Stimulated activated CD8-positive, alpha-beta memory T cell treated with anti-CD3 and anti-CD28 coated beads, Interleukin-7, amount 100 ng/mL, for 4 hours (primary cell): ENCODE data around the gene PPFIA1.
"Not testable (repeated sequence)": the region's sequence is repeated elsewhere in the genome, so short reads cannot be mapped to it uniquely, and the experiment has no call there.

ENCODE experiments used
- DNase-seq, 2 donors: peaks; one replicate each; pipeline ENCODE4 v3.0.0-alpha.2; 2020; ENCODE audit warnings: low read depth in 2 of 2

The PPFIA1 gene

GRCh38 chr11:70358753-70359152 is 88.3 kb downstream of the PPFIA1 start:
- DNase-seq: no peak

- no peak for DNase-seq
Measured at GRCh38 chr11:70359451-70360205, 89.1 kb downstream of the PPFIA1 start.

- DNase-seq: no peak
Measured at GRCh38 chr11:70360211-70360610, 89.7 kb downstream of the PPFIA1 start.

GRCh38 chr11:70364178-70364577 is 93.7 kb downstream of the PPFIA1 start:
- DNase-seq: no peak

- DNase-seq: peak; percentile 67 to 75
Measured at GRCh38 chr11:70364745-70365543, 94.5 kb downstream of the PPFIA1 start.

- DNase-seq: no peak
Measured at GRCh38 chr11:70365544-70365927, 95.0 kb downstream of the PPFIA1 start.

- DNase-seq: no peak
Measured at GRCh38 chr11:70367071-70367470, 96.6 kb downstream of the PPFIA1 start.

GRCh38 chr11:70368961-70369360 is 98.5 kb downstream of the PPFIA1 start:
- DNase-seq: no peak

GRCh38 chr11:70371241-70371640 is 100.8 kb downstream of the PPFIA1 start:
- no peak for DNase-seq

- no peak for DNase-seq
Measured at GRCh38 chr11:70372076-70372475, 101.6 kb downstream of the PPFIA1 start.

GRCh38 chr11:70376621-70377020 is 106.1 kb downstream of the PPFIA1 start:
- no peak for DNase-seq

- no peak for DNase-seq
Measured at GRCh38 chr11:70377645-70378044, 107.2 kb downstream of the PPFIA1 start.

GRCh38 chr11:70378506-70379134 is 108.1 kb downstream of the PPFIA1 start:
- no peak for DNase-seq

- no peak for DNase-seq
Measured at GRCh38 chr11:70381350-70381749, 110.9 kb downstream of the PPFIA1 start.

GRCh38 chr11:70381872-70382861 is 111.7 kb downstream of the PPFIA1 start:
- DNase-seq: no peak

- DNase-seq: no peak
Measured at GRCh38 chr11:70383664-70384565, 113.4 kb downstream of the PPFIA1 start.

GRCh38 chr11:70384566-70385152 is 114.2 kb downstream of the PPFIA1 start:
- DNase-seq: no peak

- no peak for DNase-seq
Measured at GRCh38 chr11:70387564-70387963, 117.1 kb downstream of the PPFIA1 start.

GRCh38 chr11:70389201-70389600 is 118.7 kb downstream of the PPFIA1 start:
- DNase-seq: no peak

GRCh38 chr11:70390882-70391281 is 120.4 kb downstream of the PPFIA1 start:
- not testable (repeated sequence) for DNase-seq
